ENCODE measurements around the gene TFB2M.
"Not testable (repeated sequence)": the region's sequence is repeated elsewhere in the genome, so short reads cannot be mapped to it uniquely, and the experiment has no call there.

Gene TFB2M

GRCh38 chr1:246577082-246577719 lies 11.1 kb upstream of the TFB2M start:
- in situ Hi-C loops (cut with MboI; ENCODE audit: low sequenced_read_pairs, unreplicated experiment) = no loop called here
- no peak for TF ChIP-seq CTCF (IDR thresholded peaks at IDR 0.05; ENCODE audit: borderline replicate concordance, control extremely low read depth, extremely low read depth, insufficient read depth, missing control alignments)
- no peak for DNase-seq (ENCODE audit: low spot score)

- in situ Hi-C loops (cut with MboI; ENCODE audit: low sequenced_read_pairs, unreplicated experiment) = no loop called here
- no peak for TF ChIP-seq CTCF (IDR thresholded peaks at IDR 0.05; ENCODE audit: borderline replicate concordance, control extremely low read depth, extremely low read depth, insufficient read depth, missing control alignments)
- no peak for DNase-seq (ENCODE audit: low spot score)
Observed at GRCh38 chr1:246576709-246577032, 10.6 kb upstream of the TFB2M start.

- in situ Hi-C loops (cut with MboI; ENCODE audit: low sequenced_read_pairs, unreplicated experiment) = no loop called here
- TF ChIP-seq CTCF (IDR thresholded peaks at IDR 0.05; ENCODE audit: borderline replicate concordance, control extremely low read depth, extremely low read depth, insufficient read depth, missing control alignments) = no peak
- no peak for DNase-seq (ENCODE audit: low spot score)
Observed at GRCh38 chr1:246573491-246573890, 7.4 kb upstream of the TFB2M start.

GRCh38 chr1:246572785-246573184 lies 6.7 kb upstream of the TFB2M start:
- in situ Hi-C loops (cut with MboI; ENCODE audit: low sequenced_read_pairs, unreplicated experiment) = no loop called here
- no peak for TF ChIP-seq CTCF (IDR thresholded peaks at IDR 0.05; ENCODE audit: borderline replicate concordance, control extremely low read depth, extremely low read depth, insufficient read depth, missing control alignments)

GRCh38 chr1:246571953-246572352 lies 5.9 kb upstream of the TFB2M start:
- no peak for DNase-seq (ENCODE audit: low spot score)
- in situ Hi-C loops (cut with MboI; ENCODE audit: low sequenced_read_pairs, unreplicated experiment) = no loop called here
- TF ChIP-seq CTCF (IDR thresholded peaks at IDR 0.05; ENCODE audit: borderline replicate concordance, control extremely low read depth, extremely low read depth, insufficient read depth, missing control alignments) = no peak

More at GRCh38 chr1:246572785-246573184, 6.7 kb upstream of the TFB2M start:
- DNase-seq (ENCODE audit: low spot score) = no peak

GRCh38 chr1:246571309-246571708 lies 5.2 kb upstream of the TFB2M start:
- not testable (repeated sequence) for DNase-seq (ENCODE audit: low spot score)

GRCh38 chr1:246569248-246570238 lies 3.5 kb upstream of the TFB2M start:
- in situ Hi-C loops (cut with MboI; ENCODE audit: low sequenced_read_pairs, unreplicated experiment) = no loop called here
- TF ChIP-seq CTCF (IDR thresholded peaks at IDR 0.05; ENCODE audit: borderline replicate concordance, control extremely low read depth, extremely low read depth, insufficient read depth, missing control alignments) = no peak
- DNase-seq (ENCODE audit: low spot score) = no peak

More at GRCh38 chr1:246571309-246571708, 5.2 kb upstream of the TFB2M start:
- in situ Hi-C loops (cut with MboI; ENCODE audit: low sequenced_read_pairs, unreplicated experiment) = not testable (repeated sequence)
